NOMO-1 treated with DMSO at 0.1 percent for 48 hours (cell line): ENCODE measurements around the gene BACE2.

Experiments used
- DNase-seq: peaks from one replicate; lab custom pipeline; 2025; ENCODE audit not compliant: unreplicated experiment; lab: John Stamatoyannopoulos, UW

BACE2 gene

GRCh38 chr21:41317458-41317857 is 149.5 kb downstream of the BACE2 start:
- no peak for DNase-seq

GRCh38 chr21:41318218-41318617 is 150.3 kb downstream of the BACE2 start:
- no peak for DNase-seq

GRCh38 chr21:41319273-41319672 is 151.3 kb downstream of the BACE2 start:
- DNase-seq: no peak

- no peak for DNase-seq
These were observed 153.4 kb downstream of the BACE2 start for GRCh38 chr21:41321211-41321907.

GRCh38 chr21:41321908-41322495 is 154.0 kb downstream of the BACE2 start:
- no peak for DNase-seq

- DNase-seq: no peak
These were observed 154.8 kb downstream of the BACE2 start for GRCh38 chr21:41322496-41323382.

- no peak for DNase-seq
These were observed 157.4 kb downstream of the BACE2 start for GRCh38 chr21:41325138-41325912.

GRCh38 chr21:41326414-41327080 is 158.6 kb downstream of the BACE2 start:
- DNase-seq: no peak

- DNase-seq: no peak
These were observed 159.8 kb downstream of the BACE2 start for GRCh38 chr21:41327753-41328152.

GRCh38 chr21:41328660-41329607 is 161.0 kb downstream of the BACE2 start:
- no peak for DNase-seq
